GM13977 (cell line): ENCODE results near the gene LEF1.

Source experiments
- DNase-seq: peaks from one replicate; pipeline ENCODE4 v3.0.0; 2012; ENCODE audit warnings: low spot score
- in situ Hi-C: fragments of 300-500 bp; cut with MboI; formaldehyde crosslinking; loops from one replicate; pipeline ENCODE4 v1.12.0; 2022; ENCODE audit warnings: low sequenced_read_pairs, low pct_unique_long_range_greater_than_20kb, mixed read lengths, inconsistent platforms; ENCODE audit not compliant: unreplicated experiment
- TF ChIP-seq, protein P1 (sequence below): IDR thresholded peaks from 2 replicates; pipeline ENCODE4 v1.5.1; 2012; ENCODE audit warnings: mild to moderate bottlenecking, control low read depth; ENCODE audit not compliant: insufficient read depth; ENCODE audit errors: extremely low read depth, missing control alignments

LEF1 gene

DNA sequence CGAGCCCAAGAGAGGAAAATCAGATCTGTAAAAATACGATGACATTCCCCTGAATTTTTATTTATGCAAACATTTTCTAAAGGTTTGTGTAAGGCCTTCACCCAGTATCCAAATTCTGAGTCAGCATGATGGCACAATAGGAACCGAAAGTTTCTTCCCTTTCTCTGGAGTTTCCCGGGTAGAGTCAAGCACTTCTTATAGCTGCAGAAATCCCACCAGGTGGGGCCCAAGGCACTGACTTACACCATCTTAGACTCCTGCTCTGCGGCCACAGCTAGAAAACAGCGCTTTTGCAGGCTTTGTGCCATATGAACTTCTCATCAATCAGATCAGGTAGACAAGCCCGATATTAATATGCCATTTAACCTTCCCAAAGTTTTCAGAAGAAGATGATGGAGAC, 13.4 kb downstream of the LEF1 start:
- TF ChIP-seq, protein P1, sequence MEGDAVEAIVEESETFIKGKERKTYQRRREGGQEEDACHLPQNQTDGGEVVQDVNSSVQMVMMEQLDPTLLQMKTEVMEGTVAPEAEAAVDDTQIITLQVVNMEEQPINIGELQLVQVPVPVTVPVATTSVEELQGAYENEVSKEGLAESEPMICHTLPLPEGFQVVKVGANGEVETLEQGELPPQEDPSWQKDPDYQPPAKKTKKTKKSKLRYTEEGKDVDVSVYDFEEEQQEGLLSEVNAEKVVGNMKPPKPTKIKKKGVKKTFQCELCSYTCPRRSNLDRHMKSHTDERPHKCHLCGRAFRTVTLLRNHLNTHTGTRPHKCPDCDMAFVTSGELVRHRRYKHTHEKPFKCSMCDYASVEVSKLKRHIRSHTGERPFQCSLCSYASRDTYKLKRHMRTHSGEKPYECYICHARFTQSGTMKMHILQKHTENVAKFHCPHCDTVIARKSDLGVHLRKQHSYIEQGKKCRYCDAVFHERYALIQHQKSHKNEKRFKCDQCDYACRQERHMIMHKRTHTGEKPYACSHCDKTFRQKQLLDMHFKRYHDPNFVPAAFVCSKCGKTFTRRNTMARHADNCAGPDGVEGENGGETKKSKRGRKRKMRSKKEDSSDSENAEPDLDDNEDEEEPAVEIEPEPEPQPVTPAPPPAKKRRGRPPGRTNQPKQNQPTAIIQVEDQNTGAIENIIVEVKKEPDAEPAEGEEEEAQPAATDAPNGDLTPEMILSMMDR: no peak
- DNase-seq: no peak
- in situ Hi-C loops: no loop called here

DNA sequence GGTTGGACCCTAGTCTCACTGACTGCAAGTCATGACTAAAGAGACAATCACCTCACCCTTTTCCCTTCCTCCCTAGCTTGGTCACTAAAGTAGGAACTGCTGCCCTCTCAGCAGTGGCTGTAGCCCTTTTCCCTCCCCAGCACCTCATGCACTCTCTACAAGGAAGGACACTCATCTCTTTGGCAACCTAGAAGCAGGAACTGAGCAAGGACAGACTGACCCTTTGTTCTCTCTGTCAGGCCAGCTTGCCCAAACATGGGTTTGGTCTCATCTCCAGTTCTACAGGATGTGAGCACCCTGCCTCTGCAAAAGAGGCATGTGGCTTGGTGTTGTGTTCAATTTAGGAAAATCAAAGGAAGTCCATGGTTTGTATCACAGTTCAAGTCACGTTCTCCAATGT, 15.8 kb downstream of the LEF1 start:
- TF ChIP-seq, protein P1: no peak
- no peak for DNase-seq
- in situ Hi-C loops: no loop called here

DNA sequence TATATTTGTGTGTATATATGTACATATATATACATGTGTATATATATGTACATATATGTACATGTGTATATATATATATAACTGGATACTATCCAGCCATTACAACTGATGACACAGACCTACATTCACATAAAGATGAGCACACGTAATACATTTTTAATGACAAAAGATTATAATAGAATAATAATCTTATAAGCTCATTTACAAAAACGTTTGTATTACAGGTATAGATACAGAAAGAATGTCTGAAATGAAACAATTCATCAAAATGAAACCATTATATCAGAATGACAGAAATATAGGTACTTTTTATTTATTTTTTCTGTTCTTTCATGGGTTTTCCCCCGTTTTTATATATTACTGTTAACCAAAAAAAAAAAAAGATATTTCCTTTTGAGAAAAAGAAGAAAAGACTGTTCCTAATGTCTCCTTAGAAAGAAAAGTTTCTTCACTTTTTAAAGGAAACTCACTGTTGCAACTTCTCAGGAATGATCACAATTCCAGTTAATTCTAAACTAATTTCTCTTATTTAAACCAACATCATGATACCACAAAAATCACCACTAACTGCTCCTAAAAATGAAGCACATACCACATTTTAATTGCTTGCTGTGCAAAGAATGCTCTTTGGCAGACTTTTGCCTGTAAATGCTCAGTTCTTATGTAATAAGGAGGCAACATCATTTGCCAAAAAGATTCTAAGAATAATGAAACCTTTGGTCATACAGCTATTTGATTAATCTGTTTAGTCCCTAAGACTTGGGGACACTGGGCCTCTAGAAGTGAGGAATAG, 18.9 kb downstream of the LEF1 start:
- no peak for DNase-seq
- TF ChIP-seq, protein P1: no peak
- in situ Hi-C loops: no loop called here

DNA sequence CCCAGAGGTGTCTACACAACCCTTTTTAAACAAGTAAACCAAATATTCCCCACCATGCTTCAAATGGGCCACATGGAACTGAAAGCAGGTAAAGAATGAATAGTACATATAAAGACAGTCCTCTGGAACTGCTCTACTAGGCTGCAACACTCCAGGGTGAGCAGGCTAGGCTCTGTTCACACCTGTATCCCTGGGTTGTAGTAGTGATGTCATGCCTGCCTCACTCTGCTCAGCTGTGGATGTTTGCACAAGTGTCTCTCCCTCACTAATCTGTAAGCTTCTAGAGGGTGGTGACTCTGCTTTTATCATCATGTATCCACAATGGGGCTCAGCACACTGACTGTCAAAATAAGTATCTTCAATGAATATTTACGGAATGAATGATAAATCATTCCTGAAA, 20.4 kb downstream of the LEF1 start:
- DNase-seq: no peak
- TF ChIP-seq, protein P1: no peak
- in situ Hi-C loops: no loop called here

DNA sequence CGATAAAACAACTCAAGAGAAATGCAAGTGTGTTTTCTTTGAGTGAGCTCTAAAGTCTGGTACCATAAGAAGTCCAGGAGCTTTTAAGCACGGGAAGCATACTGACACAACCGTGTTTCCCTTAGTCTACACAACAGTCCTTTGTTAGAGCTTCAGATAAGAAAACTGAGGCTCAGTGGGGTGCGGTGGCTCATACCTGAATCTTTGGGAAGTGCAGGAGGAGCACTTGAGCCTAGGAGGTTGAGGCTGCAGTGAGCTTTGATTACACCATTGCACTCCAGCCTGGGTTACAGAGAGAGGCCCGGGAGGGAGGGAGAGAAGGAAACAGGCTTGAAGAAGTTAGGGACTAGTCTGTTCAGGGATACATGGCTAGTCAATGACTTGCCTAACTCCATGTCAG, 21.9 kb downstream of the LEF1 start:
- in situ Hi-C loops: no loop called here
- TF ChIP-seq, protein P1: no peak
- no peak for DNase-seq

DNA sequence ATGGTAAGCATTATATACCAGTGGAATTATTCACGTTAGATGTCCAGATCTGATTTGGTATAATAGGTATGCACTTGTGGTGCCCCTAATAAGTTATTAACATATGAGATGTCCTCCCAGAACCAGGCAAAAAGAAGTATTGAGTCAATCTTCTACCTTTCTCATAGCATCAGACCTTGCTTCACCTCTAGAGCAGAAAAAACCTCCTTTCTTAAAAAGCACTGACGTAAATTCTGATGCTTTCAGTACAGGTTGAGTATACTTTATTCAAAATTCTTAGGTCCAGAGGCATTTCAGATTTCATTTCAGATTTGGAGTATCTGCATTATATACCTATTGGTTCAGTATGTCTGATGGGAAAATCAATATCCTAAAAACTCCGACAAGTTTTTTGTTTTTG, 22.4 kb downstream of the LEF1 start:
- DNase-seq: no peak
- TF ChIP-seq, protein P1: no peak
- in situ Hi-C loops: no loop called here
